Measurements from ENCODE around the gene ZPLD1.

DNA sequence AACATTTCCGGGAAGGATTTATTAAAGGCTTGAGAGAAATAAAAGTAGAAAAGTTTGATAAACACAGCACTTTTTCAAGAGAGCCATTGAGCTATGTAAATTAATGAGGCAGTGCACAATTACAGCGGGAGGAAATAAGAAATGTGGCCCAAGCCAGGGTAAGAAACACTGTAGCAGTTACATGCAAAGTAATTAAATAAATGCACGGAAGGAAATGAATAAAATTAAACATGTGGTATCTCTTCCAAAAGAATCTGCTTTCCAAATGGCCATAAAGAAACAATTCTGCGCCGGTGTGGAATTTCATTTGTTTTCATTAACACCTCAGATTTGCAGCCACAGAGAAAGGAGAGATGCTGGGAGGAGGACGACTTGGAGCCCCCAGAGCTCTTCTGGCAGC, 35.3 kb downstream of the ZPLD1 start:
- TF ChIP-seq, protein P1, sequence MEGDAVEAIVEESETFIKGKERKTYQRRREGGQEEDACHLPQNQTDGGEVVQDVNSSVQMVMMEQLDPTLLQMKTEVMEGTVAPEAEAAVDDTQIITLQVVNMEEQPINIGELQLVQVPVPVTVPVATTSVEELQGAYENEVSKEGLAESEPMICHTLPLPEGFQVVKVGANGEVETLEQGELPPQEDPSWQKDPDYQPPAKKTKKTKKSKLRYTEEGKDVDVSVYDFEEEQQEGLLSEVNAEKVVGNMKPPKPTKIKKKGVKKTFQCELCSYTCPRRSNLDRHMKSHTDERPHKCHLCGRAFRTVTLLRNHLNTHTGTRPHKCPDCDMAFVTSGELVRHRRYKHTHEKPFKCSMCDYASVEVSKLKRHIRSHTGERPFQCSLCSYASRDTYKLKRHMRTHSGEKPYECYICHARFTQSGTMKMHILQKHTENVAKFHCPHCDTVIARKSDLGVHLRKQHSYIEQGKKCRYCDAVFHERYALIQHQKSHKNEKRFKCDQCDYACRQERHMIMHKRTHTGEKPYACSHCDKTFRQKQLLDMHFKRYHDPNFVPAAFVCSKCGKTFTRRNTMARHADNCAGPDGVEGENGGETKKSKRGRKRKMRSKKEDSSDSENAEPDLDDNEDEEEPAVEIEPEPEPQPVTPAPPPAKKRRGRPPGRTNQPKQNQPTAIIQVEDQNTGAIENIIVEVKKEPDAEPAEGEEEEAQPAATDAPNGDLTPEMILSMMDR (IDR thresholded peaks at IDR 0.05; ENCODE audit: low read length): no peak
- no peak for TF ChIP-seq EZH2 (IDR thresholded peaks at IDR 0.05; ENCODE audit: borderline replicate concordance, low read length)

All from OCI-LY1 (cell line).